Measurements from ENCODE around the gene TMCO4.

DNA sequence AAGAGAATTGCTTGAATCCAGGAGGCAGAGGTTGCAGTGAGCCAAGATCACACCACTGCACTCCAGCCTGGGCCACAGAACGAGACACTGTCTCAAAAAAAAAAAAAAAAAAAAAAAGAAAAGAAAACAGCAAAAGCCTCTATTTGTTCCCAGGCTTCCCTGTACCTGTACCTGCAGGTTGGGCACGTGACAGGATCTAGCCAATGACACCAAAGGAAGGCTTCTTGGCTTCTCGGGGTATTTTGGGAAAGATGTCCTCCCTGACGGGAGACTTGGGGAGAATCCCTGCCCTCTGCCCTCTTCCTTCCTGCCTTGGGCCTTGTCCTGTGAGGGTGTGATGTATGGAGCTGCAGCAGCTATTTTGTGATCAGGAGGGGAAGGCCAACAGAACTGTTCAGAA is 22.8 kb downstream of the TMCO4 start:
- TF ChIP-seq, protein P1, sequence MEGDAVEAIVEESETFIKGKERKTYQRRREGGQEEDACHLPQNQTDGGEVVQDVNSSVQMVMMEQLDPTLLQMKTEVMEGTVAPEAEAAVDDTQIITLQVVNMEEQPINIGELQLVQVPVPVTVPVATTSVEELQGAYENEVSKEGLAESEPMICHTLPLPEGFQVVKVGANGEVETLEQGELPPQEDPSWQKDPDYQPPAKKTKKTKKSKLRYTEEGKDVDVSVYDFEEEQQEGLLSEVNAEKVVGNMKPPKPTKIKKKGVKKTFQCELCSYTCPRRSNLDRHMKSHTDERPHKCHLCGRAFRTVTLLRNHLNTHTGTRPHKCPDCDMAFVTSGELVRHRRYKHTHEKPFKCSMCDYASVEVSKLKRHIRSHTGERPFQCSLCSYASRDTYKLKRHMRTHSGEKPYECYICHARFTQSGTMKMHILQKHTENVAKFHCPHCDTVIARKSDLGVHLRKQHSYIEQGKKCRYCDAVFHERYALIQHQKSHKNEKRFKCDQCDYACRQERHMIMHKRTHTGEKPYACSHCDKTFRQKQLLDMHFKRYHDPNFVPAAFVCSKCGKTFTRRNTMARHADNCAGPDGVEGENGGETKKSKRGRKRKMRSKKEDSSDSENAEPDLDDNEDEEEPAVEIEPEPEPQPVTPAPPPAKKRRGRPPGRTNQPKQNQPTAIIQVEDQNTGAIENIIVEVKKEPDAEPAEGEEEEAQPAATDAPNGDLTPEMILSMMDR (IDR thresholded peaks at IDR 0.05), result no peak
- no peak for TF ChIP-seq POLR2A (IDR thresholded peaks at IDR 0.05)
- no peak for TF ChIP-seq POLR2AphosphoS5 (IDR thresholded peaks at IDR 0.05; ENCODE audit: insufficient read depth in 1 of 2, low read depth in 1 of 2)
